GM23248 (cell line): Measurements from ENCODE around the gene MED15.

Experiments used
- EZH2 ChIP-seq: fragments of 200-600 bp; sonication (generic); IDR thresholded peaks from 2 replicates; pipeline ENCODE4 v1.6.1; 2018; ENCODE audit warnings: antibody characterized with exemption, mild to moderate bottlenecking; ENCODE audit not compliant: insufficient read depth, poor library complexity, severe bottlenecking
- EZH2phosphoT487 ChIP-seq: fragments of 200-600 bp; sonication (generic); IDR thresholded peaks from 2 replicates; pipeline ENCODE4 v1.6.1; 2018; ENCODE audit warnings: antibody characterized with exemption, moderate library complexity, mild to moderate bottlenecking, low read depth; ENCODE audit not compliant: insufficient read depth

DNA sequence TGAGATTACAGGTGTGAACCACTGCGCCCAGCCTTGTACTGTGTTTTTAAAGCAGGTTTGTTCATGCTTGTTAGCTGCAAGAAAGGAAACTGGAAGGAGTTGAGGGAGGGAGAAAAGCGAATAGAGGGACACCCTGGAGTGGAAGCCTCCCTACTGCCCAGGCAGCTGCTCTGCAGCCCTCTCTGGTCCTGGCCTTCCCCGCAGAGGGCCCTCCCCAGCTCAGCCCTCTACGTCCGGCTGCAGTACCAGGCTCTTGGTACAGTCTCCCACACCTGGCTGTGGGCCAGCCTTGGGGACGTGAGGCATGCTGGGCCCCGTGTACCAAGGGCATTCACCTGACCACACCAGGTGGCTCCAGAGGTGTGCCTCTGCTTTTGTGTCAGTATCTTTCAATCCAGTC lies 70.8 kb downstream of the MED15 start:
- no peak for TF ChIP-seq EZH2phosphoT487
- TF ChIP-seq EZH2, result no peak
